Panc1 (cell line): ENCODE results near the gene ROBO4. TPM values are rescaled to one million over a fixed set of nuclear protein-coding genes. Genes with fewer than 3 reads are reported as not detected.

Experiments
- ATAC-seq: fragments of 200-7000 bp; cut with Tn5 transposase; 2 replicates; pipeline ENCODE4 v1.9.1; 2020; ENCODE audit warnings: mild to moderate bottlenecking, moderate library complexity
- BruUV-seq: library from RNA; stranded (reverse); fragments of 400-500 nt; replicated peaks from 2 replicates; lab custom pipeline; 2021; lab: Mats Ljungman, UMichigan
- CTCF ChIA-PET: fragments of 300-600 bp; sonication (Branson Sonifier 250); formaldehyde crosslinking; loops from one replicate; lab custom pipeline; 2022; ENCODE audit warnings: antibody characterized with exemption; lab: Charles Lee
- POLR2A ChIA-PET: fragments of 300-600 bp; sonication (Branson Sonifier 250); formaldehyde crosslinking; loops from one replicate; lab custom pipeline; 2022; ENCODE audit warnings: antibody characterized with exemption; lab: Charles Lee
- DNase-seq: peaks from one replicate; pipeline ENCODE4 v3.0.0-alpha.2; 2010; ENCODE audit warnings: low read depth, low spot score
- H3K27ac ChIP-seq: 2 replicates; pipeline ENCODE4 v1.5.1; 2011; ENCODE audit warnings: mild to moderate bottlenecking, low read length, inconsistent platforms
- H3K27me3 ChIP-seq: fragments of 200-500 bp; sonication (Bioruptor generic); 2 replicates; pipeline ENCODE4 v1.6.0; 2014; ENCODE audit warnings: low read length, inconsistent platforms; ENCODE audit not compliant: control insufficient read depth, insufficient read depth
- H3K36me3 ChIP-seq: fragments of 200-500 bp; sonication (Bioruptor generic); 2 replicates; pipeline ENCODE4 v1.5.1; 2014; ENCODE audit warnings: inconsistent platforms, mild to moderate bottlenecking, low read length, moderate library complexity; ENCODE audit not compliant: control insufficient read depth, insufficient read depth
- H3K4me1 ChIP-seq: 2 replicates; pipeline ENCODE4 v1.5.1; 2011; ENCODE audit warnings: inconsistent platforms, mild to moderate bottlenecking, low read length, moderate library complexity; ENCODE audit not compliant: control insufficient read depth, insufficient read depth
- H3K4me3 ChIP-seq, 2 experiments: 2 replicates each; pipeline ENCODE4 v1.5.1; 2011 to 2012; ENCODE audit warnings: low read depth in 2 of 2, low read length in 2 of 2, mild to moderate bottlenecking in 2 of 2, inconsistent platforms in 1 of 2, moderate library complexity in 1 of 2
- H3K9me3 ChIP-seq: fragments of 200-500 bp; sonication (Bioruptor generic); 2 replicates; pipeline ENCODE4 v1.5.1; 2014; ENCODE audit warnings: low read depth, mild to moderate bottlenecking, inconsistent platforms, low read length, moderate library complexity; ENCODE audit not compliant: control insufficient read depth, insufficient read depth
- POLR2AphosphoS5 ChIP-seq: IDR thresholded peaks from 2 replicates; pipeline ENCODE4 v1.6.1; 2012; ENCODE audit warnings: mild to moderate bottlenecking, low read depth, low read length, moderate library complexity
- SIN3A ChIP-seq: IDR thresholded peaks from 2 replicates; pipeline ENCODE4 v1.6.1; 2012; ENCODE audit warnings: low read depth, mild to moderate bottlenecking, low read length, moderate library complexity, borderline replicate concordance; ENCODE audit not compliant: insufficient read depth
- TCF7L2 ChIP-seq: IDR thresholded peaks from 2 replicates; pipeline ENCODE4 v1.6.1; 2011; ENCODE audit warnings: mild to moderate bottlenecking, low read depth, low read length, inconsistent platforms
- in situ Hi-C: cut with HindIII; loops from 2 replicates; pipeline ENCODE4 v1.10.0; 2016; ENCODE audit warnings: low sequenced_read_pairs, low pct_unique_long_range_greater_than_20kb
- intact Hi-C: fragments of 100-400 bp; cut with micrococcal nuclease; formaldehyde crosslinking; loops from one replicate; pipeline ENCODE4 v1.10.0; 2022; ENCODE audit not compliant: unreplicated experiment
- total RNA-seq: library from RNA; stranded (reverse); gene quantifications from one replicate; pipeline ENCODE4 v1.2.1, GENCODE V29; 2021; ENCODE audit not compliant: unreplicated experiment
- TF ChIP-seq, protein P1 (sequence below): fragments of 450-650 bp; IDR thresholded peaks from 2 replicates; pipeline ENCODE4 v1.5.1; 2017; ENCODE audit warnings: mild to moderate bottlenecking
- TF ChIP-seq, protein P2 (sequence below), 2 experiments: IDR thresholded peaks; 2 replicates each; pipeline ENCODE4 v1.6.1; 2011 to 2012; ENCODE audit warnings: low read depth in 2 of 2, control low read depth in 1 of 2, low read length in 1 of 2, mild to moderate bottlenecking in 1 of 2, moderate library complexity in 1 of 2; ENCODE audit not compliant: insufficient read depth in 1 of 2

The ROBO4 gene
- total RNA-seq, 1 experiment from 2014 or later = 0.26 TPM

DNA sequence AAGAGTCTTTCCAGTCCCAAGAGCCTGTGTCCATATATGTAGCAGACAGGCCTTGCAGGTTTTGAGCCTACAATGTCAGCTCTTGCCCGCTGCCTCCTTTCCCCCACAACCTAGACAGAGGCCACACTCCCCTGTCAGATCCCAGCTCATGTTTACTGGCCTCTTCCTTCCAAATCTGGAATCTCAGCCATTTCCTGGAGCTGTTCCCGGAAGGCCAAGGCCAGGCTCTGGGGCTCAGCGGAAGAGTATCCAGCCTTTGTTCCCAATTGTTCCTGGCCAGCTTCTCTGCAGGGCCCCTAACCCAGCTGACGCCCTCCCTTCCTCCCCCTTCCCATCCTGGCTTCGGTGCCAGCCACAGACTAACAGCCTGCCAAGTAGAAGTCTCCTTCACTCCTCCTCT, 1.0 kb upstream of the ROBO4 start:
- Histone ChIP-seq H3K27me3 (peaks cover 27% of the 10 kb centered on the region), H3K36me3 (no peaks in the 10 kb centered on the region), H3K9me3 (no peaks in the 10 kb centered on the region), H3K4me1 (0 out of 2 replicates have a peak, but pooled peaks cover 3% of the 10 kb centered on the region), H3K27ac (no peak overlapping the region), H3K4me3 (no peak overlapping the region)
- in situ Hi-C loops (no loop called here), intact Hi-C loops (no loop called here)
- ChIA-PET CTCF (interaction anchor here (1.5 kb wide), 1 partner anchor 22 kb away, joined by 4 read pairs; no protein-coding TSS in a partner anchor), POLR2A (no interaction called here)
- DNase-seq (no peak), ATAC-seq (peak; percentile 7; the same call in 1 of the 2 replicates)
- TF ChIP-seq, protein P1, sequence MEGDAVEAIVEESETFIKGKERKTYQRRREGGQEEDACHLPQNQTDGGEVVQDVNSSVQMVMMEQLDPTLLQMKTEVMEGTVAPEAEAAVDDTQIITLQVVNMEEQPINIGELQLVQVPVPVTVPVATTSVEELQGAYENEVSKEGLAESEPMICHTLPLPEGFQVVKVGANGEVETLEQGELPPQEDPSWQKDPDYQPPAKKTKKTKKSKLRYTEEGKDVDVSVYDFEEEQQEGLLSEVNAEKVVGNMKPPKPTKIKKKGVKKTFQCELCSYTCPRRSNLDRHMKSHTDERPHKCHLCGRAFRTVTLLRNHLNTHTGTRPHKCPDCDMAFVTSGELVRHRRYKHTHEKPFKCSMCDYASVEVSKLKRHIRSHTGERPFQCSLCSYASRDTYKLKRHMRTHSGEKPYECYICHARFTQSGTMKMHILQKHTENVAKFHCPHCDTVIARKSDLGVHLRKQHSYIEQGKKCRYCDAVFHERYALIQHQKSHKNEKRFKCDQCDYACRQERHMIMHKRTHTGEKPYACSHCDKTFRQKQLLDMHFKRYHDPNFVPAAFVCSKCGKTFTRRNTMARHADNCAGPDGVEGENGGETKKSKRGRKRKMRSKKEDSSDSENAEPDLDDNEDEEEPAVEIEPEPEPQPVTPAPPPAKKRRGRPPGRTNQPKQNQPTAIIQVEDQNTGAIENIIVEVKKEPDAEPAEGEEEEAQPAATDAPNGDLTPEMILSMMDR = no peak
- TF ChIP-seq POLR2AphosphoS5 = no peak
- TF ChIP-seq SIN3A = no peak
- TF ChIP-seq TCF7L2 = no peak
- TF ChIP-seq, protein P2, sequence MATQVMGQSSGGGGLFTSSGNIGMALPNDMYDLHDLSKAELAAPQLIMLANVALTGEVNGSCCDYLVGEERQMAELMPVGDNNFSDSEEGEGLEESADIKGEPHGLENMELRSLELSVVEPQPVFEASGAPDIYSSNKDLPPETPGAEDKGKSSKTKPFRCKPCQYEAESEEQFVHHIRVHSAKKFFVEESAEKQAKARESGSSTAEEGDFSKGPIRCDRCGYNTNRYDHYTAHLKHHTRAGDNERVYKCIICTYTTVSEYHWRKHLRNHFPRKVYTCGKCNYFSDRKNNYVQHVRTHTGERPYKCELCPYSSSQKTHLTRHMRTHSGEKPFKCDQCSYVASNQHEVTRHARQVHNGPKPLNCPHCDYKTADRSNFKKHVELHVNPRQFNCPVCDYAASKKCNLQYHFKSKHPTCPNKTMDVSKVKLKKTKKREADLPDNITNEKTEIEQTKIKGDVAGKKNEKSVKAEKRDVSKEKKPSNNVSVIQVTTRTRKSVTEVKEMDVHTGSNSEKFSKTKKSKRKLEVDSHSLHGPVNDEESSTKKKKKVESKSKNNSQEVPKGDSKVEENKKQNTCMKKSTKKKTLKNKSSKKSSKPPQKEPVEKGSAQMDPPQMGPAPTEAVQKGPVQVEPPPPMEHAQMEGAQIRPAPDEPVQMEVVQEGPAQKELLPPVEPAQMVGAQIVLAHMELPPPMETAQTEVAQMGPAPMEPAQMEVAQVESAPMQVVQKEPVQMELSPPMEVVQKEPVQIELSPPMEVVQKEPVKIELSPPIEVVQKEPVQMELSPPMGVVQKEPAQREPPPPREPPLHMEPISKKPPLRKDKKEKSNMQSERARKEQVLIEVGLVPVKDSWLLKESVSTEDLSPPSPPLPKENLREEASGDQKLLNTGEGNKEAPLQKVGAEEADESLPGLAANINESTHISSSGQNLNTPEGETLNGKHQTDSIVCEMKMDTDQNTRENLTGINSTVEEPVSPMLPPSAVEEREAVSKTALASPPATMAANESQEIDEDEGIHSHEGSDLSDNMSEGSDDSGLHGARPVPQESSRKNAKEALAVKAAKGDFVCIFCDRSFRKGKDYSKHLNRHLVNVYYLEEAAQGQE (IDR thresholded peaks at IDR 0.05; ENCODE audit: insufficient read depth in 1 of 2, low read depth in 2 of 2, low read length in 1 of 2) = no peak
- BruUV-seq = no TSS peak

DNA sequence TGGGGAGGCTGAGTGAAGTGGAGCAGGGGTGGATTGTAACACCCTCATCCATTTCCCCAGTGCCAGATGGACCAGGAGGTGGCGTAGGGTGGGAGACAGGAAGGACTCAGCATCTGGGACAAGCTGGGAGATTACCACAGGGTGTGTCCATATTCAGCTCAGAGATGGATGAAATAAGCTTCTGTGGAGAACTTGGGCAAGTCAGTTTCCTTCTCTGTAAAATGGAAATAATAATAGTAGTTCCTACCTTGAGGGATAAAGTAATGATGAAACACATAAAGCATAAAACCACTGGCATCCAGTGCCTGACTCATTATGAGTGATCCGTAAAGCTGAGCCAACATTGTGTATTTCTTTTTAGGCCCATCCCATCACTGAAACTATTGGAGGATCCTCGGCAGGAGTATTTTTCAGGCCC, 607 bp upstream of the ROBO4 start:
- Histone ChIP-seq H3K36me3 (no peaks in the 10 kb centered on the region), H3K4me1 (0 out of 2 replicates have a peak, but pooled peaks cover 3% of the 10 kb centered on the region), H3K27ac (no peak overlapping the region), H3K27me3 (peaks cover 24% of the 10 kb centered on the region), H3K4me3 (no peak overlapping the region), H3K9me3 (no peaks in the 10 kb centered on the region)
- peak; percentile 57 for DNase-seq
- ChIA-PET POLR2A (no interaction called here), CTCF (no interaction called here)
- TF ChIP-seq POLR2AphosphoS5 (no peak), TCF7L2 (no peak), SIN3A (no peak)
- TF ChIP-seq, protein P1 = no peak
- TF ChIP-seq, protein P2 (IDR thresholded peaks at IDR 0.05; ENCODE audit: insufficient read depth in 1 of 2, low read depth in 2 of 2, low read length in 1 of 2) = no peak
- intact Hi-C loops = no loop called here
- no TSS peak for BruUV-seq
- in situ Hi-C loops = no loop called here
- peak; percentile 42 for ATAC-seq
